MCF 10A (cell line): Measurements from ENCODE around the gene RCC2. TPM values are rescaled to one million over a fixed set of nuclear protein-coding genes. Genes with fewer than 3 reads are reported as not detected.

Source experiments
- BruUV-seq: library from RNA; stranded (reverse); fragments of 400-500 nt; replicated peaks from 2 replicates; lab custom pipeline; 2021; lab: Mats Ljungman, UMichigan
- CTCF ChIA-PET: fragments of 300-600 bp; sonication (Branson Sonifier 250); formaldehyde crosslinking; extraction: SDS; loops from one replicate; lab custom pipeline; 2021; ENCODE audit warnings: antibody characterized with exemption, inconsistent platforms; lab: Yijun Ruan, JAX
- POLR2A ChIA-PET: fragments of 300-600, 350-650 bp; sonication (Branson Sonifier 250); formaldehyde crosslinking; extraction: SDS; loops from one replicate; lab custom pipeline; 2020; ENCODE audit warnings: antibody characterized with exemption, inconsistent platforms; lab: Yijun Ruan, JAX
- DNase-seq: peaks from one replicate; pipeline ENCODE4 v3.0.0-alpha.2; 2018; ENCODE audit not compliant: unreplicated experiment
- H3K27ac Mint-ChIP-seq: one replicate; pipeline ENCODE4 v1.8.0; 2022; ENCODE audit warnings: mild to moderate bottlenecking, low read depth, mixed read lengths; ENCODE audit not compliant: unreplicated experiment
- H3K27me3 Mint-ChIP-seq: one replicate; pipeline ENCODE4 v1.8.0; 2022; ENCODE audit warnings: mixed read lengths; ENCODE audit not compliant: insufficient read depth, unreplicated experiment
- H3K36me3 Mint-ChIP-seq: one replicate; pipeline ENCODE4 v1.8.0; 2022; ENCODE audit warnings: mild to moderate bottlenecking, moderate library complexity, mixed read lengths; ENCODE audit not compliant: insufficient read depth, unreplicated experiment
- H3K4me1 Mint-ChIP-seq: one replicate; pipeline ENCODE4 v1.8.0; 2022; ENCODE audit warnings: mixed read lengths; ENCODE audit not compliant: insufficient read depth, unreplicated experiment
- H3K4me3 Mint-ChIP-seq: one replicate; pipeline ENCODE4 v1.8.0; 2022; ENCODE audit warnings: mild to moderate bottlenecking, moderate library complexity, mixed read lengths; ENCODE audit not compliant: unreplicated experiment
- H3K9me3 Mint-ChIP-seq: one replicate; pipeline ENCODE4 v1.8.0; 2022; ENCODE audit warnings: mixed read lengths; ENCODE audit not compliant: unreplicated experiment
- intact Hi-C: fragments of 100-400 bp; cut with micrococcal nuclease; formaldehyde crosslinking; loops from 2 replicates; pipeline ENCODE4 v1.14.1; 2022
- total RNA-seq: library from RNA; stranded (reverse); gene quantifications from 2 replicates; pipeline ENCODE4 v1.2.3, GENCODE V29; 2022
- TF ChIP-seq, protein P1 (sequence below): fragments of 200-600 bp; IDR thresholded peaks from one replicate; pipeline ENCODE4 v1.8.0; 2022; ENCODE audit warnings: antibody characterized with exemption, mild to moderate bottlenecking; ENCODE audit not compliant: unreplicated experiment

RCC2 gene
- total RNA-seq, 1 experiment from 2014 or later, result 107 TPM

DNA sequence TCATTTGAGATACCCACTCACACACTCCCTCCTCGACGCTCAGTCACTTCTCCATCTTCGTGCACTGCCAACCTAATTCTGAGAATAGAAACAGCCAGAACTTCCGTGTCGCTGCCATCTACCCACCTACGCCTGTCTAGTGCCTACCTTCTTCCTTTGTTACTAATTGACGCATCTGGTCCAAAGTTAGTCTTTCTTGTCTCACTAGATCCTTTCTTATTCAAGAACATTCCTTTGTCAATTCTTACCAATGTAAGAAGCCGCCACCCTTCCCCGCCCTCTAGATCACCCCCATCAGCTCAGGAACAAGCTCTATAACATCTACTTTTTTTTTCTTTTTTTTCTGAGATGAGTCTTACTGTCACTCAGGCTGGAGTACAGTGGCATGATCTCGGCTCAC, 63.8 kb downstream of the RCC2 start:
- Mint-ChIP-seq H3K4me3 (no peak overlapping the region), H3K4me1 (peaks cover under 1% of the 10 kb centered on the region), H3K9me3 (no peaks in the 10 kb centered on the region), H3K27ac (no peak overlapping the region), H3K36me3 (no peaks in the 10 kb centered on the region), H3K27me3 (no peaks in the 10 kb centered on the region)
- BruUV-seq, result no TSS peak
- ChIA-PET POLR2A (interaction anchor here (0.7 kb wide), 1 partner anchor 30 kb away, joined by 3 read pairs; no protein-coding TSS in a partner anchor), CTCF (no interaction called here)
- intact Hi-C loops, result no loop called here
- DNase-seq, result no peak
- TF ChIP-seq, protein P1, sequence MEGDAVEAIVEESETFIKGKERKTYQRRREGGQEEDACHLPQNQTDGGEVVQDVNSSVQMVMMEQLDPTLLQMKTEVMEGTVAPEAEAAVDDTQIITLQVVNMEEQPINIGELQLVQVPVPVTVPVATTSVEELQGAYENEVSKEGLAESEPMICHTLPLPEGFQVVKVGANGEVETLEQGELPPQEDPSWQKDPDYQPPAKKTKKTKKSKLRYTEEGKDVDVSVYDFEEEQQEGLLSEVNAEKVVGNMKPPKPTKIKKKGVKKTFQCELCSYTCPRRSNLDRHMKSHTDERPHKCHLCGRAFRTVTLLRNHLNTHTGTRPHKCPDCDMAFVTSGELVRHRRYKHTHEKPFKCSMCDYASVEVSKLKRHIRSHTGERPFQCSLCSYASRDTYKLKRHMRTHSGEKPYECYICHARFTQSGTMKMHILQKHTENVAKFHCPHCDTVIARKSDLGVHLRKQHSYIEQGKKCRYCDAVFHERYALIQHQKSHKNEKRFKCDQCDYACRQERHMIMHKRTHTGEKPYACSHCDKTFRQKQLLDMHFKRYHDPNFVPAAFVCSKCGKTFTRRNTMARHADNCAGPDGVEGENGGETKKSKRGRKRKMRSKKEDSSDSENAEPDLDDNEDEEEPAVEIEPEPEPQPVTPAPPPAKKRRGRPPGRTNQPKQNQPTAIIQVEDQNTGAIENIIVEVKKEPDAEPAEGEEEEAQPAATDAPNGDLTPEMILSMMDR, result no peak

DNA sequence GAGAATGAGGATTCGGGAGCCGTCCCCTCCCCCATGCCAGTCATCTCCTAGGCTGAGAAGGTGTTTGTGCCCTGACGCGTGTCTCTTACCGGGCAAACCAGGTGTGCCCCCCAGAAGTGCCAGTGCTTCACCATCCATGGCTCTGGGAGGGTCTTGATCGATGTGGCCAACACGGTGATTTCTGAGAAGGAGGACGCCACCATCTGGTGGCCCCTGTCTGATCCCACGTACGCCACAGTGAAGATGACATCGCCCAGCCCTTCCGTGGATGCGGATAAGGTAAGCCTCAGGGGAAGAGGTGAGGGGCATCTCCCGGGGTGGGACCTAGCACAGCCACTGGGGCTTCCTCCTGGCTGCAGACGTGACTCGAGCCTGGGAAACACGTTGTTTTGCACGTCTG, 66.5 kb downstream of the RCC2 start:
- no TSS peak for BruUV-seq
- H3K9me3 Mint-ChIP-seq, result no peaks in the 10 kb centered on the region
- no peak for DNase-seq
- no peak overlapping the region for H3K27ac Mint-ChIP-seq
- H3K27me3 Mint-ChIP-seq, result no peaks in the 10 kb centered on the region
- H3K36me3 Mint-ChIP-seq, result no peaks in the 10 kb centered on the region
- ChIA-PET POLR2A (no interaction called here), CTCF (no interaction called here)
- no peak overlapping the region for H3K4me3 Mint-ChIP-seq
- TF ChIP-seq, protein P1, result no peak
- H3K4me1 Mint-ChIP-seq, result peaks cover 16% of the 10 kb centered on the region
- intact Hi-C loops, result no loop called here

DNA sequence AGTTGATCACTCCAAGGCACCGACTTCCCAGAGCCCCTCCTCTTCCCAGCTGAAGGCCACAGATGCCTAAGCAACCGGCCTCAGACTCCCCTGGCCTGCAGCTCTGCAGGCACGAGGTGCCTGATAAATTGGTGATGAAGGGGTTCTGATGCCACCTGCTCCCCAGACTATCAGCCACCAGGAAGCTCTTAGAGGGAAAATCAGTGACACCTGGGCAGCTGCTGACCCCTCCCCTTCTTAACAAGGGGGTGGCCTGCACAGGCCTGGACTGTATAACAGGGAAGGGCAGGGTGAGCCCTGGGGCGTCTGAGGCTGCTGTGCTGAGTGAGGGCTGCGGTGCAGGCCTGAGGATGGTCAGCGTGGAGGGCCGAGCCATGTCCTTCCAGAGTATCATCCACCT, 67.6 kb downstream of the RCC2 start, which contains the start of gene PADI6:
PADI6 (plus strand) TSS at position 301 of the 400 bp plus-strand sequence; CDS start at position 351, 50 bp downstream.
- peaks cover 16% of the 10 kb centered on the region for H3K4me1 Mint-ChIP-seq
- no TSS peak for BruUV-seq
- H3K36me3 Mint-ChIP-seq, result no peaks in the 10 kb centered on the region
- H3K4me3 Mint-ChIP-seq, result no peak within 1 kb of the TSS
- intact Hi-C loops, result no loop called here
- no peak within 1 kb of the TSS for H3K27ac Mint-ChIP-seq
- POLR2A ChIA-PET, result no interaction called here
- H3K27me3 Mint-ChIP-seq, result no peaks in the 10 kb centered on the region
- H3K9me3 Mint-ChIP-seq, result no peaks in the 10 kb centered on the region
- DNase-seq, result no peak
- TF ChIP-seq, protein P1, result no peak
- CTCF ChIA-PET, result interaction anchor here (0.6 to 2.7 kb wide), 10 partner anchors 18 to 303 kb away, joined by 3 to 17 read pairs (median 4); no protein-coding TSS in a partner anchor

DNA sequence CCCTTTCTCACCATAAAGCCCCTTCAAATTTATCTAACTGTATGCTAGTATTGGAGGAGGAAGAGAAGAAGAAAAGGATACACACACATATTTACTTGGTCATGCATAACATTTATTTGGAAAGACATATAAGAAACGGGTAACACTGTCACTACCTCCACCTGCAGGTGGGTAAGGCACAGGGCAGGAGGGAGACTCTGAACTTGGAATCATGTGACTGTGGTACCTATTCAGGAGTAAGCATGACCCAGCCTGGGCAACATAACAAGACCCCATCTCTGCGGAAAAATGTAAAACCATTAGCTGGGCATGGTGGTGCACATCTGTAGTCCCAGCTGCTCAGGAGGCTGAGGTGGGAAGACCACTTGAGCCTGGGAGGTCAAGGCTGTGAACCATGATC, 68.9 kb downstream of the RCC2 start:
- H3K9me3 Mint-ChIP-seq, result no peaks in the 10 kb centered on the region
- peak; percentile 56 for DNase-seq
- no peak overlapping the region for H3K4me3 Mint-ChIP-seq
- no peak overlapping the region for H3K27ac Mint-ChIP-seq
- POLR2A ChIA-PET, result interaction anchor here (1.1 to 1.6 kb wide), 3 partner anchors 32 to 119 kb away, joined by 3 to 4 read pairs (median 3); no protein-coding TSS in a partner anchor
- TF ChIP-seq, protein P1, result peak; percentile 49
- peaks cover 16% of the 10 kb centered on the region for H3K4me1 Mint-ChIP-seq
- no peaks in the 10 kb centered on the region for H3K27me3 Mint-ChIP-seq
- no peaks in the 10 kb centered on the region for H3K36me3 Mint-ChIP-seq
- BruUV-seq, result no TSS peak
- CTCF ChIA-PET, result interaction anchor here (0.6 to 2.7 kb wide), 11 partner anchors 24 to 245 kb away, joined by 3 to 17 read pairs (median 4); no protein-coding TSS in a partner anchor
- intact Hi-C loops, result loop anchor here (1.0 kb wide), 3 partner anchors 34 to 245 kb away; no protein-coding TSS in a partner anchor
